CD4-positive, alpha-beta T cell treated with Interferon gamma for 1 hour (primary cell): ENCODE data around the gene PFN1.

Source experiments
- DNase-seq: peaks from one replicate; pipeline ENCODE4 v3.0.0-alpha.2; 2020

PFN1 gene

GRCh38 chr17:4967539-4968485 is 19.5 kb upstream of the PFN1 start, which contains the start of gene SPAG7:
Gene SPAG7, minus strand, starts transcription at chr17:4967817. Its CDS starts 13 bp downstream, at chr17:4967804.
- peak; percentile 93 for DNase-seq

GRCh38 chr17:4966844-4967538 is 18.7 kb upstream of the PFN1 start:
- peak; percentile 99 for DNase-seq

DNA sequence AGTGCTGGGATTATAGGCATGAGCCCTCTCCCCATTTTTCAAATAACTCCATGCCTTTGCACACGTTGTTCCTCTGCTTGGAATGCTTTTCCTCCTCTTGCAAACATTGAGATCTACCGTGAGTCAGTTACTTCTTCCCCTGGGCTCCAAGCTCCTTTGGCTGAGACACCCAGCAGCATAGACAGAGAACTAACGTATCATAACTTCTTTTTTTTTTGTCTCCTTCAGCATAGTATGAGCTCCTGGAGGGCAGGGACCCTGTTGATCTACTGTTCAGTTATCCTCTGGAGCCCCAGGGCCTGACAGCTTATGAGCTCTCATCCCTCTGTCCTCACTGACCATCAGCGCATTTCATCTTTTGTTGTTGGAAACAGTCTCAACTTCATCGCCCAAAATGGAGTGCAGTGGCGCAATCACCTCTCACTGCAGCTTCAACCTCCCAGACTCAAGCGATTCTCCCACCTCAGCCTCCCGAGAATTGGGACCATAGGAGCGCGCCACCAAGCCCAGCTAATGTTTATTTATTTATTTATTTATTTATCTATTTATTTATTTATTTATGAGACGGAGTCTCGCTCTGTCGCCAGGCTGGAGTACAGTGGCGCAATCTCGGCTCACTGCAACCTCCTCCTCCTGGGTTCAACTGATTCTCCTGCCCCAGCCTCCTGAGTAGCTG is 17.1 kb upstream of the PFN1 start:
- no peak for DNase-seq

DNA sequence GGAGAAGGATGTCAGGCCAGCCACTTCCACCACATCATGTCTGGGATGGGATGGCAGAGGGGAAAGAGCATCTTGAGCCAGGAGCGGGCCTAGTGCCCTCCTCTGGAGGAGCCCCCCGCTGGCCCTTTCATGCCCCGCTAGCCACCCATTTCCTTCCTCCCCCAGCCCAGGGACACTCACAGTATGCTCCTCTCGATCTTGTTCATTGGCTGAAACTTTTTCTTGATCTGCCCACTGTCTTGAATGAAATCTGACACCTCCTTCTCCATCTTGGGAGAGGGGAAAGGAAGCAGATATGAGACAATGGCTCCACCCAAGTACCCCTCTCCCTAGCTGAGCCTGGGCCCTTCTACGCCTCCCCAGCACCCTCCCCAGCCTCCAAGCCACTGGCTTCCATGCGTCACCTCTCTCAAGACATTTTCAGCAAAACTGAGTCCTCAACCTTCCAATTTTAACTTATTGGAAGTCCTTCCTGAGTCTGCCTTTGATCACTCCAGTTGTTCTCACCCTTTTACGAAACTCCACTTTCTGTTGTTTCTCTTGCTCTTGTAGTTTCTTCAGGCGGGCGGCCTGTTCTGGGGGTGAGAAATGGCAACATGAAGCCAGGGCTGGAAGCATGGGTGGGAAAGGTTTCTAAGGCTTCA is 12.1 kb upstream of the PFN1 start:
- DNase-seq = no peak

DNA sequence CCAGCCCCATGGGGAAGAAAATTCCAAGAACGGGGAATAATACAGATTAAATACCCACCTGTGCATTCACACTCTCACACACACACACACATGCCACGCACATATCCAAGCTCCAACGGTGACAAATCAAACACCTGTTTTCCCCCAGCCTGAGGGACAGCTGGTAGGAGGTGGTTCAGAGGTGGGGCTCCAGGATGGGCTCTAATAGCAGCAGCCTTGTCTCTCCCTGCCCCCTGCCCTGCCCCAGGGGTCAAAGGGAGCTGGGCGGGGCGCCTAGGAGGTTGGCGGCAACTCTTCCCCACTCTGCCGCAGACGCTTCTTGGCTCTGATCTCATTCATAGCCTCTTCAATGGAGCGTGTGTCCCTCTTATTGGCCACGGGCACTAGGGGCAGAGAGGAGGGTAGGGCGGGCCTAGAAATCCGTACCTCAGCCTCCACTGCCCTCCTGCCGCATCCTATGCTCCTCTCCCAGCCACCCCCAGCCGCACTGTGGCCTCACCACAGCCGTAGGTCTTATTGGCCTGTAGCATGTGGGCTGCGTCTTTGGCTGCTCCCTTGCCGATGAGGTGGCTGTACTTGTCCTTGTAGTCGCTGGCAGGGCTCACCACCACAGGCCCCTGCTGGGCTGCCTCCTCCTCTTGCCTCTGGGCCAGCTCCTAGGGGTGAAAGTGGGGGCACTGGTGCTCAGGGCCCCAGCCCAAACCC is 11.1 kb upstream of the PFN1 start:
- DNase-seq = no peak

GRCh38 chr17:4958102-4958501 is 9.8 kb upstream of the PFN1 start:
- DNase-seq = no peak

DNA sequence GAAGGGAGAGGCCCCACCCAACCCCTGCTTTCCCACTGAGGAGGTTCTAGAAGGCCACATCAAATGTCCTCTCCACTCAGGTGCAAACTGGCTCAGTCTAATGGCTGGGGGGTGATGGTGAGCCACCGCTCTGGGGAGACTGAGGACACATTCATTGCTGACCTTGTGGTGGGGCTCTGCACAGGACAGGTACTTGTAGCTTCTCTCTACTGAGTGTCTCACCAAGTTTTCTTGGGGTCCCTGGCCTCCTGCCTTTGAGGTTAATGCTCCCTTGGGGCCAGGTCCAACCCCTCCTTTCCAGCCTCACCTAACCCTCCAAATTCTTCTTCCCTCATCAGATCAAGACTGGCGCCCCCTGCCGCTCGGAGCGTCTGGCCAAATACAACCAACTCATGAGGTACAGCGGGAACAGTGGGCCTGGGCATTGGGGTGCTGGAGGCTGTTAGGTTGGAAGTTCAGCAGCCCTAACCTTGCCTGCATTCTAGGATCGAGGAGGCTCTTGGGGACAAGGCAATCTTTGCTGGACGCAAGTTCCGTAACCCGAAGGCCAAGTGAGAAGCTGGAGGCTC is 8.2 kb upstream of the PFN1 start:
- DNase-seq = no peak

DNA sequence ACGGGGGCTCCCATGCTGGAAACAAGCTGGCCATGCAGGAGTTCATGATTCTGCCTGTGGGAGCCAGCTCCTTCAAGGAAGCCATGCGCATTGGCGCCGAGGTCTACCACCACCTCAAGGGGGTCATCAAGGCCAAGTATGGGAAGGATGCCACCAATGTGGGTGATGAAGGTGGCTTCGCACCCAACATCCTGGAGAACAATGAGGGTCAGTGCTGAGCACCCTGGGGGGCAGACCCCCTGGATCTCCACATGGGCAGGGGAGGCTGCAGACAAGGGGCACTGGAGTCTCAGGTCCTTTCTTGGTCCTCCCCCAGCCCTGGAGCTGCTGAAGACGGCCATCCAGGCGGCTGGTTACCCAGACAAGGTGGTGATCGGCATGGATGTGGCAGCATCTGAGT is 6.8 kb upstream of the PFN1 start:
- DNase-seq = no peak

- DNase-seq = no peak
These were observed 5.2 kb upstream of the PFN1 start for GRCh38 chr17:4953451-4953961.

- no peak for DNase-seq
These were observed 3.2 kb upstream of the PFN1 start for GRCh38 chr17:4951486-4951885.

GRCh38 chr17:4950746-4951204 is 2.4 kb upstream of the PFN1 start, which contains the start of gene ENO3:
Gene ENO3, plus strand, starts transcription at chr17:4951119. Its CDS starts 711 bp downstream, at chr17:4951830.
- DNase-seq = no peak

DNA sequence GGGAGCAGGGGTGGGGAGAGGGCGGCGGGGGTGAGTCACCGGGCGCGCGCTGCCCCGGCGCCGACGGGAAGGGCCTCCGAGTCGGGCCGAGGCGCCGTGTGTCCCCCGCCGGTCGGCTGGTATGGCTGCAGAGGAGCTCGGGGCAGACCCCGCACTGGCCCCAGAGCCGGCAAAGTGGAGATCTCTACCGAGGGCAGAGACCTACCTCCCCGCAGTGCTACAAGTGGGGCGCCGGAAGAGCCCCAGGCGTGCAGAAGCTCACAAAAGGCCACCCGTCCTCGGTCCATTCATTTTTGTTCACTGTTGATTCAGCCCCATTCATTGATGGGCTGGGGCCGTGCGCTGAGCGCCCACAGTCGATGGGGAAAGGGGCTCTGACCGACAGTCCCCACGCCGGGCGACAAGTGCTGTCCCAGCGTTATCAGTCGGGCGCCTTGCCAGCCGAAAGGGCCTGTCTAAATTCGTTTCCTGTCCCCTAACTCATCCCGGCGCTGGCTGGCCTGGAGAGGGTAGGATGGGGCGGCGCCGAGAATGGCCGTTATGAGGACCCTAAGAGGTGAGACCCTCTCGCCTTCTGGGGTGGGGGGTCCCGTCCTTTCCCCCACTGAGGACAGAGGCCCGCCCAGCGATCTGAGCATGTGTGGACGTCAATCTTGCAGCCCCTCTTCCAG is 1.9 kb upstream of the PFN1 start:
- no peak for DNase-seq

DNA sequence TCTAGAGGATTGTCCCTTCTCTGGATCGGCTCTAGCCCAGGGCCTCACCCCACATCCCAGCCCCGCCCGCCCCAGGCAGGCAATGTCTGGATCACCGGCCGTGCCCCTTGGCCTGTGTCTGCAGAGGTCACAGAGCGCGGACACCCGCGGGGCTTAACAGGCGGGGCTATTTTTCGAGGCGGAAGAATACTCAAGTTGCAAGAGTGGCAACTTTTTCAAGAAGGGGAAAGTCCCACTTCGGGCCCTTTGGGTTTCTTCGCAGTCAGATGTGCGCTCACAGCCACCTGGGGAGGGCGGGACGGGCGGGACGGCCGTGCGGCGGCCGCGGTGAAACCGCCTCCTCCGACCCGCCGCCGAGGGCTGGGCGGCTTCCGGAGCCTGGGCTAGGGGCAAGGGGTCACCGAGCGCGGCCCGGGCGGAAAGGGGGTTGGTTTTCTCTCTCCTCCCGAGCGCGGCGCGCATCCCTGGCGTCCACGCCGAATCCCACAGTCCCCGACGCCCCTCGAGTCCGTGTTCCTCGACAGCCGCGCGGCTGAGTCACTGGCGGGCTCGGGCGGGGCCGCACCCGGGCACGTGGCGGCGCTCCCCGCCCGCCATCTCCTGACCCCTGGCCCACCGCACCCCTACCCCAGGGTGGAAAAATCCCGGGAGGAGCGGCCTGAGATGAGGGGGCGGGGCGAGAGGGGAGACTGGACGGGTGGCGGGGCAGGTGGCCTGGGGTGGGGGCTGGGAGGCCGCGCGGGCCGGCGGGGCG is 1.2 kb upstream of the PFN1 start:
- peak; percentile 84 for DNase-seq

DNA sequence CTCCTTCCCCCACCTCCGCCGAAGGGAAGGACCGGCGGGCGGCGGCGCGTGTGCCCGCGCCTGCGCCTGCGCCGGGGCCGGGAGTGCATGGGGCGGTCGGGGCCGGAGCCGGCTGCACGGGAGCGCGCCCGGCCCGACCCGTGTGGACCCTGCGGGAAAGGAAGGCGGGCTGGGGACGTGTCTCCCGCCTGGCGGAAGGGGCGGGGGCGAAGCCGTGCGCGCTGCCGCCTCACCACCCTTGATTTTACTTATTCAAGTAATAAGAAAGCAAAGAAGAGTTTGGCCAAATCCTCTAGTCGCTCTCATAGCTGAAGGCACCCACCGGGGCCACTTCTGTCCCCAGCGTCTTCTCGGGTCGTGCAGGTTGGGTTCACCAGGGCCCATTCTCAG is 596 bp upstream of the PFN1 start:
- peak; percentile 82 for DNase-seq

GRCh38 chr17:4947411-4948165 is 742 bp downstream of the PFN1 start:
- peak; percentile 58 for DNase-seq

DNA sequence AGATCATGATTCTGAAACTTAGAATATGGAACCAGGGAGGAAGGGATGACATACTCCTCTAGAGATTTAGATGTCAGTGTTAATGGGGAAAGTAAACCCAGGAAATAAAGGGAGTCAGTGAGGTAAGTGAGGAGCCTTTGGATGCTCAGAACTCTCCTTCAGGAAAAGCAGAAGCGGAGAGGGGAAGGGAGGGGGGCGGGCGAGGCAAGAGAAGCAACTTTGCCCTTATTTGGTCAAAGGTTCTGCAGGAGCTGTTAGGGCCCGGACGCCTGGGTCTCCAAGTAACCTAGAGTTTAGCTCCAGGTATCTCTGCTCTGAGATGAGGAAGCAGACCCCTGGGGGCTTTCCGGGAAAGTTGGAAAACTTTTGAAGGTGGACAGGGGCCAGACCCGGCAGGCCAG is 1.3 kb downstream of the PFN1 start:
- DNase-seq = no peak

- DNase-seq = no peak
These were observed 1.9 kb downstream of the PFN1 start for GRCh38 chr17:4946312-4946976.

- DNase-seq = no peak
These were observed 2.4 kb downstream of the PFN1 start for GRCh38 chr17:4945944-4946280.
